Activated CD8-positive, alpha-beta T cell treated with anti-CD3 and anti-CD28 coated beads, Interleukin-2, amount 10 ng/mL, durations not matched to agents 7 days and 5 days (primary cell): Measurements from ENCODE around the gene REPS2. TPM values are rescaled to one million over a fixed set of nuclear protein-coding genes. Genes with fewer than 3 reads are reported as not detected.

Experiments used
- total RNA-seq, 2 experiments: library from RNA; stranded (reverse); gene quantifications; one replicate each; pipeline ENCODE4 v1.2.3, GENCODE V29; 2021

The REPS2 gene
- total RNA-seq, 2 experiments from 2014 or later = not detected

Other genes with a start within 250 kb of the REPS2 start
- gene CTPS2, start 234.0 kb upstream of the REPS2 start, total RNA-seq = 1 to 10 TPM; 4.6 to 4.7 TPM
- gene SYAP1, start 227.0 kb upstream of the REPS2 start, total RNA-seq = 10 to 100 TPM; 13.0 to 13.9 TPM
- 10 to 100 TPM; 10.8 to 10.9 TPM for gene TXLNG, start 160.2 kb upstream of the REPS2 start, total RNA-seq
- gene RBBP7, start 76.3 kb upstream of the REPS2 start, total RNA-seq = 100 to 1,000 TPM; 195 to 201 TPM